ENCODE measurements around the gene HECA.
"Not testable (repeated sequence)": the region's sequence is repeated elsewhere in the genome, so short reads cannot be mapped to it uniquely, and the experiment has no call there.

HECA gene
- 545 to 807 reads per million in 2 donors for total RNA-seq

DNA sequence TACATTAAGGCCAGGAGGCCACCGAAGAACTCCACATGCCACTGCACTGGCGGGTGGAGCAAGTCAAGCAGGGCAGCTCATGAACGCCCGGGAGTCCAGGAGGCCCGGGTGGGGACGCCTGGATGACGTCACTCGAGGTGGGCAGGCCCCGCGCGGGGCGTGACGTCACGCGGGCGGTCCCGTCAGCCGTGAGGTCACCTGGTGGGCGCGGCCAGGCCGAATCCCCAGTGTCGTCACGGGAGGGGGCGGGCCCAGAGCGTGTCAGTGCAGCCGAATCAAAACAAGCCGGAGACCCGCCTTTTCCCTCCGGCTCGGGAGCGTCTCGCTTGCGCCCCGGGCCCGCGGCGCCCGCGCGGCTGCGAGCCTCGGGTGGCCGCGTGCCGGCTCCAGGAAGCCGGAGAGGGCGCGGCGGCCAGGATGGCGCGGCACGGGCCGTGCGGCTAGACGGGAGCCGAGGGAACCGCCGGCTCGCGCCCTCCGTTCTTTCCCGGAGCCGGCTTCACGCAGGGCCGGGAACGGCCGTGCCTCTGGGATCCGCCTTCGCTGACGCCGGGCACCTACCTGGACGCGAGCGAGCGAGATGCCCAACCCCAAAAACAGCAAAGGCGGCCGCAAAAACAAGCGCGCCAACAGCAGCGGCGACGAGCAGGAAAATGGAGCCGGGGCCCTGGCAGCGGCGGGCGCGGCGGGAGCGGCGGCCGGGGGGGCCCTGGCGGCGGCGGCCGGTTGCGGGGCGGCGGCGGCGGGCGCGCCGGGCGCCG lies at the start of gene HECA:
HECA (plus strand) TSS at position 264 of the 761 bp plus-strand sequence; CDS start at position 581, 317 bp downstream.
- peak; percentile 100 for DNase-seq

DNA sequence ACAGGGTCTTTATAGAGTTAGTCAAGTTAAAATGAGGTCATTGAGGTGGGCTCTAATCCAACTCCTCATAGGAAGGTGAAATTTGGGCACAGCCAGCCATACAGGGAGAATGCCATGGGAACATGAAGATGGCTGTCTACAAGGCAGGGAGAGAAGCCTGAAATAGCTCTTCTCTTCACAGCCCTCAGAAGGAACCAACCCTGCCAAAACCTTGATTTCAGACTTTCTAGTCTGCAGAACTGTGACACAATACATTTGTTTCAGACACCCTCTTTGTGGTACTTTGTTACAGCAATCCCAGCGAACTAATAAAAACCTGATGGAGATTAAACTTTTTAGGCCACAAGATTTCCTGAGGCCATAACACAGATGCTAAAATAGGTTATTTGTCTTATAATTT lies 43.1 kb upstream of the HECA start:
- DNase-seq, result no peak

GRCh38 chr6:139099984-139100383 lies 34.9 kb upstream of the HECA start:
- no peak for DNase-seq

DNA sequence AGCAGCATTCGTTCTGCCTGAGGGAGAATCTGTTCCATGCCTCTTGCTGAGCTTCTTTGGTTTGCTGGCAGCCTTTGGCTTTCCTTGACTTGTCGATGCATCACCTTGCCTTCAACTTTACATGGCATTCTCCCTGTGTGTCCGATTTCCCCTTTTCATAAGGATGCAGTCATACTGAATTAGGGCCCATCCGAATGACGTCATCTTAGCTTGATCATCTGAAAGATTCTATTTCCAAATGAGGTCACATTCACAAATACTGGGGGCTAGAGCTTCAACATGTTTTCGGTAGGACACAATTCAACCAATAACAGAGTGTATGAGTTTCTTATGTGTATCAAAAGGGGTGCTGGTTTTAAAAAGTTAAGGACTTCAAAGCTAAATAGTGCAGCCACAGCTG lies 27.8 kb upstream of the HECA start:
- no peak for DNase-seq

- no peak for DNase-seq
These were observed 26.5 kb upstream of the HECA start for GRCh38 chr6:139108378-139108777.

DNA sequence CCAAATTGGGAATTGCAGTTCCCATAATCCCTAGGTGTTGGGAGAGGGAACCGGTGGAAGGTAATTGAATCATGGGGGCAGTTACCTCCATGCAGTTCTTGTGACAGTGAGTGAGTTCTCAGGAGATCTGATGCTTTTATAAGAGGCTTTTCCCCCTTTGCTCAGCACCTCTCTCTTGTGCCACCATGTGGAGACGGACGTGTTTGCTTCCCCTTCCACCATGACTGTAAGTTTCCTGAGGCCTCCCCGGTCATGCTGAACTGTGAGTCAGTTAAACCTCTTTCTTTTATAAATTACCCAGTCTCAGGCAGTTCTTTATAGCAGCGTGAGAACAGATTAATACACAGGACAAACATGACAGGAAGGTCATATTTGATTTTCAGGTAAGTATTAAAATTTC lies 25.3 kb upstream of the HECA start:
- no peak for DNase-seq

GRCh38 chr6:139112146-139112545 lies 22.7 kb upstream of the HECA start:
- no peak for DNase-seq

- DNase-seq, result no peak
These were observed 22.3 kb upstream of the HECA start for GRCh38 chr6:139112561-139112960.

DNA sequence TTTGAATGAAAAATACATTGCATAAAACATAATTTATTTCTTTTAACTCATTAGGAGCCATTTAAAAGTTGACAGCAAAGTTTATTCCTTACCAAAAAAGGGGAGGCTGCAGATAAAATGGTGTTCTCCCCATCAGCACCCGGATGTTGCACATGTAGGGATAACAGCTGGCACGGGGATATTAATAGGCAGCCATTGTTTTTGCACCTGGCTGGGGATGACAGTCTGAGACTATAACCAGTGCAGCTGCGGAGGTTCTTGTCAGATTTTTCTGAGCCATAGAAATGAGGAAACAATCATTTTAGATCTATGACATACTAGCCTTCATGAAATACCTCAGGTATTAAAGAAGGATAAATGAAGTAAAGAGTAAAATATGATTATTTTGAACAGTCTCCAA lies 20.1 kb upstream of the HECA start:
- DNase-seq, result no peak

- no peak for DNase-seq
These were observed 18.7 kb upstream of the HECA start for GRCh38 chr6:139115989-139116758.

DNA sequence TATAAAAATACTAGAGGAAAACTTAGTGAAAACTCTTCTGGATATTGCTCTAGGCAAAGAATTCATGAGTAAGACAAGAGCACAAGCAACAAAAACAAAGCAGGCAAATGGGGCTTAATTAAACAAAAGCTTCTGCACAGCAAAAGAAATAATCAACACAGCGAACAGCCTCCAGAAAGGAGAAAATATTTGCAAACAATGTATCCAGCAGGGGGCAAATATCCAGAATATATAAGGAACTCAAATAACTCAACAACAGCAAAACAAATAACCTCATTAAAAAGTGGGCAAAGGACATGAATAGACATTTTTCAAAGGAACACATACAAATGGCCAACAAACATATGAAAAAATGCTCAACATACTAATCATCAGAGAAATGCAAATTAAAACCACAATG lies 17.1 kb upstream of the HECA start:
- no peak for DNase-seq

DNA sequence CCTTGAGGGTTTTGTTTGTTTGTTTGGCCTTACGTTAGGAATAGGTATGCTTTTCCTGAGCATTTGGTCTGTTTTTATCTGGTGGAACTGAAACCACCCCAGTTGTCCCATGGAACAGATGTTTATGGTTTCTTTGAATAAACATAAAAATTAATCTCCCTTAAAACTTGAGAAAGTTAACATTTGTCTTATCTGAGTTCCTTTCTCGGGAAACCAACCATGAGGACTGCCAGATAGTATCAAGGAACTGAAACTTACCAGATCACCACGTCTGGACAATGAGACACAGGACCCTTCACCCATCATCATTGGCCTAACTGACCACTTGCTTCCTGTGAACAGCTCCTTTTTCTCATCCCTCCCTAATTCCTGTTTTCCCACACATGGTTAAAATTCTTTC lies 15.3 kb upstream of the HECA start:
- DNase-seq, result no peak

DNA sequence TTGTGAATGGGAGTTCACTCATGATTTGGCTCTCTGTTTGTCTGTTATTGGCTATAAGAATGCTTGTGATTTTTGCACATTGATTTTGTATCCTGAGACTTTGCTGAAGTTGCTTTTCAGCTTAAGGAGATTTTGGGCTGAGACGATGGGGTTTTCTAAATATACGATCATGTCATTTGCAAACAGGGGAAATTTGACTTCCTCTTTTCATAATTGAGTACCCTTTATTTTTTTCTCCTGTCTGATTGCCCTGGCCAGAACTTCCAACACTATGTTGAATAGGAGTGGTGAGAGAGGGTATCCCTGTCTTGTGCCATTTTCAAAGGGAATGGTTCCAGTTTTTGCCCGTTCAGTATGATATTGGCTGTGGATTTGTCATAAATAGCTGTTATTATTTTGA lies 12.1 kb upstream of the HECA start:
- DNase-seq, result not testable (repeated sequence)

GRCh38 chr6:139124887-139125672 lies 9.8 kb upstream of the HECA start:
- peak; percentile 62 for DNase-seq

DNA sequence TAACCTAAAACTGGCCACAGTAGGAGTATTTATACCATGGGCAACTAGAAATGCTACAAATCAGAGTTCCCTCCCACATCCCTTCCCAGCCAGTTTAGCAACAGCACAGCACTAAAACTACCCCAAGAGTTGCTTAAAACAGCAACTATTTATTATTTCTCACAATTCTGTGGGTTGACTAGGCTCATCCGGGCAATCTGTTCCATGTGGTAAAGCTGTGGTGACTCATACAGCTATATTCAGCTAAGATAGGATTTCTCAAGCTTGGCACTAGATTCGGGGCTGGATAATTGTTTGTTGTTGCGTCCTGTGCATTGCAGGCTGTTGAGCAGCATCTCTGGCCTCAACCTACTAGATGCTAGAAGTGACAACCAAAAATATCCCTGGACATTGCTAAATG lies 8.6 kb upstream of the HECA start:
- no peak for DNase-seq

DNA sequence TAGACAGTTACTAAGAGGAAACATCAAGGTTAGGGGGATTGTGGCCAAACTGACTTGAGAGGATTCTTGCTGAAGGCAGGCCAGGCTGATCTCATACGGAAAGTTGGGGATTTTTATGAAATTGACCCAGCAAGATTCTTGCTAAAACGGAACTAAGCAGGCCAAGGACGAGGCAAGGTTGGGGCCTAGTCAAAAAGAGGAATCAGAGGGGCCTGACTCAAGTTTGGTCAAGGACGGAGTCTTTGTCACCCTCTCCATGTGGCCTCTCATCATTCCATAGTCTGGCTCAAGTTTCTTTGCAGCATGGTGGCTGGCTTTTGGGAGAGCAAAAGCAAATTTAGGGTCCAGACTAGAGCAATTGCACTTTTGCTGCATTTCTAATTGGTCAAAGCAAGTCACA lies 7.9 kb upstream of the HECA start:
- no peak for DNase-seq

- DNase-seq, result no peak
These were observed 5.6 kb upstream of the HECA start for GRCh38 chr6:139129284-139129683.

DNA sequence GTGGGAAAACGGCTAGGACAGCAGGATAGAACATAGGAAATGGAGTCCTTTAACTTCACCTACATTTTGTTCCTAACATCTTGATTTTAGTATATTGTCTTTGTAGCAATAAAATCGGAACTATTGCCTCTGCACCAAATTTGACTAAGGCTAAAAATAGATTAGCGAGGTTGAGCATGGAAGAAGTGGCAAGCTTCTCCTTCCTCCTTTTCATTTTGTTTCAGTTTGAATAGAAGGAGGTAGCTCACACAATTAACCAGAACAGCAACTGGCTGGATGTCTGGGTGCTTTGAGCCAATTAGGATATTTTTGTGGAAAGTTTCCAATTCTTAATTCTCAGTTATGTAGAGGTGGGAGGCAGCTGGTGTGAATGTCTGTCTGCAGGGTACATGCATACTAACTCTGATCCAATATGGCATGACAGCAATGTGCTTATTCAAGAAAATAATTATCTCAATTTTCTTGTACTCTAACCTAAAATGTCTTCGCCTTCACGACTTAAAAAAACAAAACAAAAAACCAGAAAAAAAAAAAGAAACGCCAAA lies 3.1 kb upstream of the HECA start:
- no peak for DNase-seq

DNA sequence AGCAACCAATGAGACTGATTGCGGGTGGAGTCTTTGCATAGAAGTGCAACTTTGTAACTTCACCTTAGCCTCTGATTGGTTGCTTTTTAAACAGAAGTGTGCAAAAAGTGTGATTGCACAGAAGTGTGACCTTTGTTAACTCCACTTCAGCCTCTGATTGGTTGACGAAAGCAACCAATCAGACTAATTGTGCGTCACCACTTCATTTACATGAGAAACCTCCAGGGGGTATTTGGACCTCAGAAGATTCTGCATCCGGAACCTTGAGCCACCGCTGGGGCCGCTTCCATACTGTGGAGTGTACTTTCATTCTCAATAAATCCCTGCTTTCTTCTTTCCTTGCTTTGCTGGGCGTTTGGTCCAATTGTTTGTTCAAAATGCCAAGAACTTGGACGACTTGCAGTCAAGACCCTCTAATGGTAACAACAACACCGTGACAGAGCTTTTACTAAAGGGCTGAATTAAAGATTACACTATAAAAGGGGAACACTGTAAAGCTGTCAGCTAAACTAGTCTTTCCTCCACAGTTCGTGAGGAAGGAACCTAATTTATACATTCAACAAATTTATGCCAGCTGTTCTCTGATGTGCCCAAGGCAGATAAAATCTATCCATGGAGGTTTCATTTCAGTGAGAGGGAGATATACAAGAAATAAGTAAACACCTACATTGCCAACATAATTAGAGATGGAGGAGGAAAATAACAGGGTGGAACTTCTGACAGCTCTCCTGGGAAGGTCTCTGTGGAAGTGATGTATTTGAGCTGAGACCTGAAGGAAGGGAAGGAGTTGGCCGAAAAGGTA lies 1.4 kb upstream of the HECA start:
- DNase-seq, result no peak

DNA sequence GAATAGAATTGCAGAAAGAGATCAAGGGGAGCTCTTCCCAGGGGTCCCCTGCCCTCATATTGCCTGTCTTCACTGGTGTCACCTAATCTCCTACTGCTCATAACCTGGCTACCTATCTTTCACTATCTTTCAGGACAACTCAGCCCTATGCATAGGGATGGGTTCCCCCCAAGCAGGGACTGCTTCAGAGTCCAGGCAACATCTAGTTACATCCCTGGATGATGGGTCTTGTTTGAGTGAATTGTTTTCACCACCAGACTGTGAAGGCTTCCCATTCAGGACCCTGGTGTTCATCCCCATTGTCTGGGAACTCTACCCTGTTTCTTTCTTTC lies 850 bp upstream of the HECA start:
- DNase-seq, result no peak

GRCh38 chr6:139135578-139136545 lies 982 bp downstream of the HECA start:
- peak; percentile 55 for DNase-seq
